Adrenal gland (tissue), 12 donors: ENCODE data around the gene ACAA2. TPM values are rescaled to one million over a fixed set of nuclear protein-coding genes. Genes with fewer than 3 reads are reported as not detected.

Experiments
- DNase-seq, 7 donors: peaks; one replicate each; pipeline ENCODE4 v3.0.0-alpha.2; 2019 to 2020
- H3K27ac ChIP-seq, 5 donors: fragments of 200-600 bp; sonication (generic) in 4 of 5; 1 replicate in 3 of 5; 2 replicates in 2 of 5; pipeline versions ENCODE4 v1.5.1 to v1.8.0; 2016 to 2020; ENCODE audit warnings: mild to moderate bottlenecking in 1 of 5
- H3K27me3 ChIP-seq: fragments of 200-600 bp; 2 replicates; pipeline ENCODE4 v1.8.0; 2021
- H3K36me3 ChIP-seq, 2 donors: fragments of 200-600 bp; replicated peaks in 1 of 2; 1 replicate in 1 of 2; 2 replicates in 1 of 2; pipeline versions ENCODE4 v1.5.1 to v1.8.0; 2018 to 2022
- H3K4me1 ChIP-seq, 2 donors: fragments of 200-600 bp; replicated peaks in 1 of 2; 1 replicate in 1 of 2; 2 replicates in 1 of 2; pipeline versions ENCODE4 v1.5.1 to v1.8.0; 2018 to 2021
- H3K4me3 ChIP-seq, 4 donors: fragments of 200-600 bp; sonication (generic) in 3 of 4; one replicate each; pipeline ENCODE4 v1.5.1; 2016 to 2018
- H3K9me3 ChIP-seq, 3 donors: fragments of 200-600 bp; sonication (generic) in 1 of 3; replicated peaks in 1 of 3; 1 replicate in 2 of 3; 2 replicates in 1 of 3; pipeline versions ENCODE4 v1.5.1 to v1.8.0; 2016 to 2021
- POLR2A ChIP-seq, 2 donors: fragments of 450-650 bp; IDR thresholded peaks; one replicate each; pipeline ENCODE4 v1.6.1; 2017; ENCODE audit warnings: antibody characterized with exemption in 2 of 2, mild to moderate bottlenecking in 2 of 2, moderate library complexity in 1 of 2
- WGBS, 4 donors: extraction: QIAGEN DNeasy Blood & Tissue Kit in 2 of 4; methylation state at CpG; one replicate each; pipeline versions ENCODE4 v1.1.5 to v1.1.7; 2013 to 2017; 5-methylcytosine and 5-hydroxymethylcytosine counted together
- intact Hi-C, 2 donors: fragments of 100-400 bp; cut with DNase I; formaldehyde crosslinking; loops; one replicate each; pipeline versions ENCODE4 v1.14.1 to v1.15.0; 2022 to 2023
- polyA plus RNA-seq, 3 donors: library from polyadenylated mRNA; stranded (reverse); fragments of 200-250 nt in 2 of 3; fragments of 350-450 nt in 1 of 3; fragmentation: Illumina TruSeq in 1 of 3; extraction: RNeasy Lipid Tissue Mini Kit (QIAGEN cat#74804) in 1 of 3; gene quantifications; one replicate each; pipeline ENCODE4 v1.2.3, GENCODE V29; 2013 to 2014
- total RNA-seq, 9 donors: library from RNA; depleted of rRNA in 4 of 9; stranded (reverse); fragments of >200 nt in 4 of 9; fragments of 120-200 nt in 1 of 9; fragmentation: NEBNext Ultra II Directional in 1 of 9; extraction: Animal tissue kit (Norgen Biotek cat#: 25700) in 1 of 9; gene quantifications; one replicate each; pipeline versions ENCODE4 v1.1.0 to v1.2.4, GENCODE V29; 2013 to 2023
- TF ChIP-seq, protein P1 (sequence below), 6 experiments: fragments of 450-650 bp in 4 of 6; fragments of 200-600 bp in 2 of 6; sonication (generic) in 1 of 6; IDR thresholded peaks; 1 replicate in 5 of 6; 2 replicates in 1 of 6; pipeline versions ENCODE4 v1.5.1 to v1.8.0; 2016 to 2021; ENCODE audit warnings: antibody characterized with exemption in 6 of 6, mild to moderate bottlenecking in 2 of 6, moderate library complexity in 1 of 6
- donor health status: healthy with polysubstance abuse.
- donor health status: Bipolar disorder and iron deficiency.
- donor health status: DM: yes; HTN: yes; CAD: no.
- donor health status: DM: no; HTN: no; CAD: no.
- donor health status: DM: no; HTN: no; CAD: no.
- donor health status: DM: yes; HTN: yes; CAD: no.

The ACAA2 gene
- total and polyA plus RNA-seq, 12 donors, result 21.4 to 197 (median 105) TPM

GRCh38 chr18:49744376-49745008 is 68.8 kb downstream of the ACAA2 start:
- H3K4me3 ChIP-seq, result no peak overlapping the region
- H3K27me3 ChIP-seq, result no peaks in the 10 kb centered on the region
- WGBS, 4 donors, result 69 to 75% (median 73%) methylated on average over 8 of the region's 8 CpGs
- intact Hi-C loops, result no loop called here
- H3K36me3 ChIP-seq, result no peaks in the 10 kb centered on the region
- H3K4me1 ChIP-seq, result no peaks in the 10 kb centered on the region
- DNase-seq, result no peak
- H3K9me3 ChIP-seq, result no peaks in the 10 kb centered on the region
- TF ChIP-seq, protein P1, sequence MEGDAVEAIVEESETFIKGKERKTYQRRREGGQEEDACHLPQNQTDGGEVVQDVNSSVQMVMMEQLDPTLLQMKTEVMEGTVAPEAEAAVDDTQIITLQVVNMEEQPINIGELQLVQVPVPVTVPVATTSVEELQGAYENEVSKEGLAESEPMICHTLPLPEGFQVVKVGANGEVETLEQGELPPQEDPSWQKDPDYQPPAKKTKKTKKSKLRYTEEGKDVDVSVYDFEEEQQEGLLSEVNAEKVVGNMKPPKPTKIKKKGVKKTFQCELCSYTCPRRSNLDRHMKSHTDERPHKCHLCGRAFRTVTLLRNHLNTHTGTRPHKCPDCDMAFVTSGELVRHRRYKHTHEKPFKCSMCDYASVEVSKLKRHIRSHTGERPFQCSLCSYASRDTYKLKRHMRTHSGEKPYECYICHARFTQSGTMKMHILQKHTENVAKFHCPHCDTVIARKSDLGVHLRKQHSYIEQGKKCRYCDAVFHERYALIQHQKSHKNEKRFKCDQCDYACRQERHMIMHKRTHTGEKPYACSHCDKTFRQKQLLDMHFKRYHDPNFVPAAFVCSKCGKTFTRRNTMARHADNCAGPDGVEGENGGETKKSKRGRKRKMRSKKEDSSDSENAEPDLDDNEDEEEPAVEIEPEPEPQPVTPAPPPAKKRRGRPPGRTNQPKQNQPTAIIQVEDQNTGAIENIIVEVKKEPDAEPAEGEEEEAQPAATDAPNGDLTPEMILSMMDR (IDR thresholded peaks at IDR 0.05), result no peak
- TF ChIP-seq POLR2A (IDR thresholded peaks at IDR 0.05), result no peak
- H3K27ac ChIP-seq, result no peak overlapping the region

DNA sequence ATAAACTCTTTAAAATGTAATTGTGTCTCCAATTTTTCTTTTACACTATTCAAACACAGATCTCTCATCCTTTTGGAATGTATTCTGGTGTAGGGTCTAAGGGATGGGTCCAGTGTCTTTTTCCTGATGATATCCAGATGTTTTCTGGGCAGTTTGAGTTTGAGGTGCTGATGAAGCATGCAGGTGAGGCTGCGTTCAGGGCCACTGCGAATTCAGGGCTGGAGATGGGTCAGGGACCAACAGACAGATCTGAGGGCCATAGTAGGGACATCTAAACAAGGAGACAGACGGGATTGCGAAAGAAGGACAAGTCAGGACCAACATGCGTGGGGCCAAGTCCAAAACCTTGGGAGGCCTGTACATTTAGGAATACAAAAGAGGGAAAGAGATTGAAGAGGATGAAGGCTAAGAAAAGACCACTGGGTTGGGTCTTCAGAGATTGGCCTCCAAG is 70.2 kb downstream of the ACAA2 start:
- no peaks in the 10 kb centered on the region for H3K9me3 ChIP-seq
- no peak overlapping the region for H3K27ac ChIP-seq
- no peaks in the 10 kb centered on the region for H3K36me3 ChIP-seq
- H3K4me3 ChIP-seq, result no peak overlapping the region
- intact Hi-C loops, result no loop called here
- H3K27me3 ChIP-seq, result no peaks in the 10 kb centered on the region
- DNase-seq, result no peak
- TF ChIP-seq, protein P1 (IDR thresholded peaks at IDR 0.05), result no peak
- TF ChIP-seq POLR2A (IDR thresholded peaks at IDR 0.05), result no peak
- H3K4me1 ChIP-seq, result no peaks in the 10 kb centered on the region
- WGBS, 4 donors, result 69 to 75% (median 71%) methylated on average over 5 of the region's 5 CpGs

- H3K9me3 ChIP-seq, result no peaks in the 10 kb centered on the region
- no peak for DNase-seq
- WGBS, 4 donors, result 31 to 67% (median 51%) methylated on average over 4 of the region's 4 CpGs
- H3K4me3 ChIP-seq, result no peak overlapping the region
- no peaks in the 10 kb centered on the region for H3K27me3 ChIP-seq
- H3K36me3 ChIP-seq, result no peaks in the 10 kb centered on the region
- no peak for TF ChIP-seq POLR2A (IDR thresholded peaks at IDR 0.05)
- TF ChIP-seq, protein P1 (IDR thresholded peaks at IDR 0.05), result no peak
- intact Hi-C loops, result no loop called here
- no peak overlapping the region for H3K27ac ChIP-seq
- no peaks in the 10 kb centered on the region for H3K4me1 ChIP-seq
Measured at GRCh38 chr18:49742316-49743116, 70.8 kb downstream of the ACAA2 start.

GRCh38 chr18:49739275-49739674 is 74.1 kb downstream of the ACAA2 start:
- 63 to 71% (median 68%) methylated on average over 4 of the region's 4 CpGs for WGBS, 4 donors
- no peak for DNase-seq
- TF ChIP-seq POLR2A (IDR thresholded peaks at IDR 0.05), result no peak
- TF ChIP-seq, protein P1 (IDR thresholded peaks at IDR 0.05), result no peak
- Histone ChIP-seq H3K9me3 (no peaks in the 10 kb centered on the region), H3K27ac (no peak overlapping the region), H3K4me3 (no peak overlapping the region), H3K27me3 (no peaks in the 10 kb centered on the region), H3K36me3 (no peaks in the 10 kb centered on the region), H3K4me1 (no peaks in the 10 kb centered on the region)
- intact Hi-C loops, result no loop called here
